Testis (tissue), 3 donors: Measurements from ENCODE around the gene PSD4. TPM values are rescaled to one million over a fixed set of nuclear protein-coding genes. Genes with fewer than 3 reads are reported as not detected.

Source experiments
- DNase-seq: peaks from one replicate; pipeline ENCODE4 v3.0.0-alpha.2; 2019
- H3K27ac ChIP-seq, 2 donors: fragments of 200-600 bp; sonication (generic); one replicate each; pipeline ENCODE4 v1.5.1; 2019
- H3K27me3 ChIP-seq: fragments of 200-600 bp; sonication (generic); one replicate; pipeline ENCODE4 v1.5.1; 2019
- H3K36me3 ChIP-seq: fragments of 200-600 bp; sonication (generic); one replicate; pipeline ENCODE4 v1.5.1; 2017; ENCODE audit warnings: low read depth; ENCODE audit errors: missing control alignments
- H3K4me1 ChIP-seq: fragments of 200-600 bp; sonication (generic); one replicate; pipeline ENCODE4 v1.5.1; 2019
- H3K4me3 ChIP-seq, 2 donors: fragments of 200-600 bp; sonication (generic); one replicate each; pipeline ENCODE4 v1.5.1; 2017 to 2019
- H3K9me3 ChIP-seq: fragments of 200-600 bp; sonication (generic); one replicate; pipeline ENCODE4 v1.5.1; 2017
- CTCF ChIP-seq, 3 experiments: fragments of 450-650 bp in 2 of 3; fragments of 200-600 bp in 1 of 3; sonication (generic) in 1 of 3; IDR thresholded peaks; one replicate each; pipeline ENCODE4 v1.5.1; 2016 to 2019; ENCODE audit warnings: antibody characterized with exemption in 3 of 3, mild to moderate bottlenecking in 2 of 3, moderate library complexity in 1 of 3
- POLR2A ChIP-seq: fragments of 450-650 bp; IDR thresholded peaks from one replicate; pipeline ENCODE4 v1.6.1; 2017; ENCODE audit warnings: antibody characterized with exemption, mild to moderate bottlenecking, moderate library complexity
- WGBS, 2 donors: methylation state at CpG; one replicate each; pipeline ENCODE4 v1.1.5; 2018; 5-methylcytosine and 5-hydroxymethylcytosine counted together
- intact Hi-C: fragments of 100-400 bp; cut with DNase I; formaldehyde crosslinking; loops from one replicate; pipeline ENCODE4 v1.15.1; 2023; ENCODE audit warnings: low total_unique reads
- polyA plus RNA-seq: library from polyadenylated mRNA; stranded (reverse); fragments of 350-450 nt; fragmentation: Illumina TruSeq; extraction: RNeasy Lipid Tissue Mini Kit (QIAGEN cat#74804); gene quantifications from one replicate; pipeline ENCODE4 v1.2.3, GENCODE V29; 2014; ENCODE audit warnings: low read depth, low replicate concordance; ENCODE audit not compliant: insufficient read depth
- total RNA-seq, 2 donors: library from RNA; depleted of rRNA; stranded (reverse); fragments of >200 nt; gene quantifications; one replicate each; pipeline ENCODE4 v1.2.3, GENCODE V29; 2016

Gene PSD4
- total and polyA plus RNA-seq, 3 donors from 2014 or later = 18.7 to 35.9 (median 22.8) TPM

GRCh38 chr2:113230531-113230930 lies 56.8 kb downstream of the PSD4 start:
- DNase-seq = no peak
- WGBS, 2 donors = 76 to 81% methylated on average over 6 of the region's 6 CpGs
- peaks cover 4% of the 10 kb centered on the region for H3K4me1 ChIP-seq

GRCh38 chr2:113231064-113231463 lies 57.3 kb downstream of the PSD4 start:
- WGBS, 2 donors = 45 to 61% methylated on average over 3 of the region's 3 CpGs
- TF ChIP-seq CTCF (IDR thresholded peaks at IDR 0.05) (no peak), POLR2A (no peak)
- no peak overlapping the region for H3K27ac ChIP-seq
- no peaks in the 10 kb centered on the region for H3K9me3 ChIP-seq
- peaks cover 4% of the 10 kb centered on the region for H3K4me1 ChIP-seq
- intact Hi-C loops = no loop called here
- no peaks in the 10 kb centered on the region for H3K36me3 ChIP-seq
- no peaks in the 10 kb centered on the region for H3K27me3 ChIP-seq
- DNase-seq = peak; percentile 44
- no peak overlapping the region for H3K4me3 ChIP-seq

More at GRCh38 chr2:113230531-113230930, 56.8 kb downstream of the PSD4 start:
- Histone ChIP-seq H3K36me3 (no peaks in the 10 kb centered on the region), H3K9me3 (no peaks in the 10 kb centered on the region), H3K27ac (no peak overlapping the region), H3K27me3 (no peaks in the 10 kb centered on the region), H3K4me3 (no peak overlapping the region)
- TF ChIP-seq POLR2A (no peak), CTCF (IDR thresholded peaks at IDR 0.05) (no peak)
- intact Hi-C loops = no loop called here

DNA sequence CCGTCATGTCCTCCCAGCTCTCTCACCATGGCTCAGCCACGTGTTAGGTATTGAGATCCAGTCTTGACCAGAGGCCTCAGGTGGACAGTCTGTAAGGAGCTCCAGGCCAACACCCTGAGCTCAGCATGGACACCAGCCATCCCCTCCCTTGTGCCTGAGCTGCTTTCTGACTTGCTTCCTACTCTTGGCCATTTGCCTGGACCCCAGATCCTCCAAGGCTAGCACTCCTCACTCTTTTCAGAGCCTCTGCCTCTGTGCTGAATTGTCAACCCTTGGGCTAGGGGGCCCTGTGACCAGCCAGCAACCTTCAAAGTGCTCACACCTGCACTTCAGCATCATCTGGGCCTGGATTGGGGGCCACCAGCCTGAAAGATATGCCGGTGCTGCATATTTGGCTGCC lies 58.4 kb downstream of the PSD4 start:
- Histone ChIP-seq H3K27ac (no peak overlapping the region), H3K4me1 (peaks cover 4% of the 10 kb centered on the region), H3K27me3 (no peaks in the 10 kb centered on the region), H3K36me3 (no peaks in the 10 kb centered on the region), H3K9me3 (no peaks in the 10 kb centered on the region), H3K4me3 (no peak overlapping the region)
- TF ChIP-seq CTCF (IDR thresholded peaks at IDR 0.05) (no peak), POLR2A (no peak)
- no peak for DNase-seq
- intact Hi-C loops = no loop called here
- 78 to 85% methylated on average over 3 of the region's 3 CpGs for WGBS, 2 donors

DNA sequence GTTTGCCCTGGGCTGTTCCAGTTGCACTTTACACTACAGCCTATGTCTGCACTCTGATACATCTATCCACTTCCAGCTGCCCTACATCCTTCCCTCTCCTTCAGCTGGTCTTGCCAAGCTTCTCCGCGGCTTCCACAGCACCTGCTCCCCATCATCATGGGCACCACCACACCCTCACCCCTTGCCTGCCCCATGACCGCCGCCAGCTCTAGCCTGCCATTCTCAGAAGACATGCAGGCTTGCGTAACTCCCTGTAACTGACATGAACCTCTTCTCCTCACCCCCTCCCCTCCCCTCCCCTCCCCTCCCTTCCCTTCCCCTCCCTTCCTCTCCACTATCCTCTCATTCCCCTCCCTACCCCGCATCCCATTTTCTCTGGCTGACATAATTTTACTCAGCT lies 59.0 kb downstream of the PSD4 start:
- Histone ChIP-seq H3K9me3 (no peaks in the 10 kb centered on the region), H3K4me1 (peaks cover 4% of the 10 kb centered on the region), H3K27ac (no peak overlapping the region), H3K36me3 (no peaks in the 10 kb centered on the region), H3K27me3 (no peaks in the 10 kb centered on the region), H3K4me3 (no peak overlapping the region)
- TF ChIP-seq CTCF (IDR thresholded peaks at IDR 0.05) = no peak
- intact Hi-C loops = no loop called here
- 82 to 89% methylated on average over 6 of the region's 6 CpGs for WGBS, 2 donors
- no peak for DNase-seq
